Ishikawa (cell line): ENCODE results near the gene BRD7.

Experiments used
- CEBPB ChIP-seq: IDR thresholded peaks from 2 replicates; pipeline ENCODE4 v1.6.1; 2012
- CREB1 ChIP-seq: IDR thresholded peaks from 2 replicates; pipeline ENCODE4 v1.6.1; 2012; ENCODE audit warnings: low read depth
- EGR1 ChIP-seq: IDR thresholded peaks from 2 replicates; pipeline ENCODE4 v1.6.1; 2012
- EP300 ChIP-seq: IDR thresholded peaks from 2 replicates; pipeline ENCODE4 v1.6.1; 2012; ENCODE audit warnings: borderline replicate concordance
- FOXM1 ChIP-seq: IDR thresholded peaks from 2 replicates; pipeline ENCODE4 v1.6.1; 2012; ENCODE audit warnings: low read depth, borderline replicate concordance
- NFIC ChIP-seq: IDR thresholded peaks from 2 replicates; pipeline ENCODE4 v1.6.1; 2012
- RAD21 ChIP-seq: IDR thresholded peaks from 2 replicates; pipeline ENCODE4 v1.6.1; 2012; ENCODE audit warnings: low read depth
- TAF1 ChIP-seq: IDR thresholded peaks from 2 replicates; pipeline ENCODE4 v1.6.1; 2012; ENCODE audit warnings: low read depth, mild to moderate bottlenecking
- TCF12 ChIP-seq: IDR thresholded peaks from 2 replicates; pipeline ENCODE4 v1.6.1; 2012; ENCODE audit warnings: low read depth
- TEAD4 ChIP-seq: IDR thresholded peaks from 2 replicates; pipeline ENCODE4 v1.6.1; 2012
- YY1 ChIP-seq: IDR thresholded peaks from 2 replicates; pipeline ENCODE4 v1.6.1; 2012; ENCODE audit warnings: low read depth
- ZBTB7A ChIP-seq: IDR thresholded peaks from 2 replicates; pipeline ENCODE4 v1.6.1; 2012; ENCODE audit warnings: low read depth
- TF ChIP-seq, protein P1 (sequence below): IDR thresholded peaks from 2 replicates; pipeline ENCODE4 v1.6.1; 2012
- TF ChIP-seq, protein P2 (sequence below): IDR thresholded peaks from 2 replicates; pipeline ENCODE4 v1.6.1; 2012
- TF ChIP-seq, protein P3 (sequence below): IDR thresholded peaks from 2 replicates; pipeline ENCODE4 v1.6.1; 2012; ENCODE audit warnings: low read depth, mild to moderate bottlenecking

BRD7 gene

GRCh38 chr16:50301626-50302471 lies 66.9 kb downstream of the BRD7 start:
- TF ChIP-seq FOXM1, result no peak

GRCh38 chr16:50300942-50301625 lies 67.7 kb downstream of the BRD7 start:
- TF ChIP-seq NFIC (no peak), CREB1 (no peak), ZBTB7A (no peak), TAF1 (no peak), TCF12 (no peak), EGR1 (no peak), FOXM1 (no peak), CEBPB (no peak), RAD21 (no peak), EP300 (no peak), YY1 (no peak)
- TF ChIP-seq, protein P1, sequence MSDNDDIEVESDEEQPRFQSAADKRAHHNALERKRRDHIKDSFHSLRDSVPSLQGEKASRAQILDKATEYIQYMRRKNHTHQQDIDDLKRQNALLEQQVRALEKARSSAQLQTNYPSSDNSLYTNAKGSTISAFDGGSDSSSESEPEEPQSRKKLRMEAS, result no peak
- TF ChIP-seq, protein P2, sequence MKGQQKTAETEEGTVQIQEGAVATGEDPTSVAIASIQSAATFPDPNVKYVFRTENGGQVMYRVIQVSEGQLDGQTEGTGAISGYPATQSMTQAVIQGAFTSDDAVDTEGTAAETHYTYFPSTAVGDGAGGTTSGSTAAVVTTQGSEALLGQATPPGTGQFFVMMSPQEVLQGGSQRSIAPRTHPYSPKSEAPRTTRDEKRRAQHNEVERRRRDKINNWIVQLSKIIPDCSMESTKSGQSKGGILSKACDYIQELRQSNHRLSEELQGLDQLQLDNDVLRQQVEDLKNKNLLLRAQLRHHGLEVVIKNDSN, result no peak

GRCh38 chr16:50299508-50300105 lies 69.2 kb downstream of the BRD7 start:
- TF ChIP-seq TCF12, result no peak
- TF ChIP-seq, protein P2, result no peak
- no peak for TF ChIP-seq TAF1
- no peak for TF ChIP-seq TEAD4
- TF ChIP-seq CREB1, result no peak
- no peak for TF ChIP-seq FOXM1
- no peak for TF ChIP-seq CEBPB
- TF ChIP-seq NFIC, result no peak
- TF ChIP-seq YY1, result no peak
- no peak for TF ChIP-seq RAD21
- TF ChIP-seq, protein P1, result no peak
- no peak for TF ChIP-seq EGR1
- TF ChIP-seq EP300, result no peak
- TF ChIP-seq, protein P3, sequence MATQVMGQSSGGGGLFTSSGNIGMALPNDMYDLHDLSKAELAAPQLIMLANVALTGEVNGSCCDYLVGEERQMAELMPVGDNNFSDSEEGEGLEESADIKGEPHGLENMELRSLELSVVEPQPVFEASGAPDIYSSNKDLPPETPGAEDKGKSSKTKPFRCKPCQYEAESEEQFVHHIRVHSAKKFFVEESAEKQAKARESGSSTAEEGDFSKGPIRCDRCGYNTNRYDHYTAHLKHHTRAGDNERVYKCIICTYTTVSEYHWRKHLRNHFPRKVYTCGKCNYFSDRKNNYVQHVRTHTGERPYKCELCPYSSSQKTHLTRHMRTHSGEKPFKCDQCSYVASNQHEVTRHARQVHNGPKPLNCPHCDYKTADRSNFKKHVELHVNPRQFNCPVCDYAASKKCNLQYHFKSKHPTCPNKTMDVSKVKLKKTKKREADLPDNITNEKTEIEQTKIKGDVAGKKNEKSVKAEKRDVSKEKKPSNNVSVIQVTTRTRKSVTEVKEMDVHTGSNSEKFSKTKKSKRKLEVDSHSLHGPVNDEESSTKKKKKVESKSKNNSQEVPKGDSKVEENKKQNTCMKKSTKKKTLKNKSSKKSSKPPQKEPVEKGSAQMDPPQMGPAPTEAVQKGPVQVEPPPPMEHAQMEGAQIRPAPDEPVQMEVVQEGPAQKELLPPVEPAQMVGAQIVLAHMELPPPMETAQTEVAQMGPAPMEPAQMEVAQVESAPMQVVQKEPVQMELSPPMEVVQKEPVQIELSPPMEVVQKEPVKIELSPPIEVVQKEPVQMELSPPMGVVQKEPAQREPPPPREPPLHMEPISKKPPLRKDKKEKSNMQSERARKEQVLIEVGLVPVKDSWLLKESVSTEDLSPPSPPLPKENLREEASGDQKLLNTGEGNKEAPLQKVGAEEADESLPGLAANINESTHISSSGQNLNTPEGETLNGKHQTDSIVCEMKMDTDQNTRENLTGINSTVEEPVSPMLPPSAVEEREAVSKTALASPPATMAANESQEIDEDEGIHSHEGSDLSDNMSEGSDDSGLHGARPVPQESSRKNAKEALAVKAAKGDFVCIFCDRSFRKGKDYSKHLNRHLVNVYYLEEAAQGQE, result no peak
- no peak for TF ChIP-seq ZBTB7A

GRCh38 chr16:50298591-50299507 lies 69.9 kb downstream of the BRD7 start:
- TF ChIP-seq CREB1, result no peak
- TF ChIP-seq, protein P2, result no peak
- TF ChIP-seq, protein P1, result no peak

- TF ChIP-seq, protein P1, result no peak
- TF ChIP-seq EGR1, result no peak
- TF ChIP-seq, protein P3, result no peak
- TF ChIP-seq FOXM1, result no peak
- no peak for TF ChIP-seq CEBPB
- no peak for TF ChIP-seq TAF1
- TF ChIP-seq CREB1, result no peak
- TF ChIP-seq, protein P2, result no peak
Measured at GRCh38 chr16:50298075-50298460, 70.7 kb downstream of the BRD7 start.
